Measurements from ENCODE around the gene CEMIP2. TPM values are rescaled to one million over a fixed set of nuclear protein-coding genes. Genes with fewer than 3 reads are reported as not detected.

Gene CEMIP2
- total RNA-seq, 5 donors from 2014 or later (not counting 1 experiment from before 2014, with no cell fraction given): 82.1 to 285 (median 90.8) TPM

- ChIA-PET POLR2A (no interaction called here), CTCF (interaction anchor here in 1 of 2 donors (0.6 kb wide), 1 partner anchor 12 kb away, joined by 5 read pairs; no protein-coding TSS in a partner anchor)
- H3K27me3 Mint-ChIP-seq: no peaks in the 10 kb centered on the region
- no peaks in the 10 kb centered on the region for H3K9me3 Mint-ChIP-seq
- Histone ChIP-seq H3K27ac (ENCODE audit: low read length) (no peak overlapping the region), H3K4me1 (ENCODE audit: control insufficient read depth in 1 of 2, extremely low read depth in 1 of 2, insufficient read depth in 2 of 2, low read length in 2 of 2) (peaks cover 24 to 47% of the 10 kb centered on the region in 2 experiments), H3K27me3 (replicated peaks in 1 of 2; ENCODE audit: control insufficient read depth in 2 of 2, extremely low read depth in 1 of 2, insufficient read depth in 2 of 2, low read length in 1 of 2) (no peaks in the 10 kb centered on the region), H3K36me3 (ENCODE audit: control insufficient read depth in 2 of 2, extremely low read depth in 1 of 2, insufficient read depth in 1 of 2, low read length in 1 of 2) (no peaks in the 10 kb centered on the region), H3K4me3 (ENCODE audit: control insufficient read depth in 1 of 2, extremely low read depth in 1 of 2, low read length in 1 of 2) (no peak overlapping the region), H3K9me3 (no peaks in the 10 kb centered on the region)
- H3K27ac Mint-ChIP-seq: no peak overlapping the region
- ATAC-seq (replicated peaks in 1 of 4) (peak in 2 of 4 experiments; percentile 26 to 55), DNase-seq (peak in 1 of 35 experiments; percentile 44)
- H3K36me3 Mint-ChIP-seq: peaks cover 18% of the 10 kb centered on the region
- WGBS (ENCODE audit: insufficient coverage): no CpG with 5 or more reads among the region's 2 CpGs
- peaks cover 81 to 86% (median 85%) of the 10 kb centered on the region in 3 donors for H3K4me1 Mint-ChIP-seq
- no peak overlapping the region for H3K4me3 Mint-ChIP-seq
Measured at GRCh38 chr9:71758785-71759184, 9.5 kb downstream of the CEMIP2 start.

- POLR2A ChIA-PET: interaction anchor here (0.6 to 1.0 kb wide), 2 partner anchors 11 to 41 kb away, joined by 3 read pairs; no protein-coding TSS in a partner anchor
- H3K27me3 Mint-ChIP-seq: no peaks in the 10 kb centered on the region
- H3K9me3 Mint-ChIP-seq: no peaks in the 10 kb centered on the region
- DNase-seq: no peak
- Histone ChIP-seq H3K36me3 (ENCODE audit: control insufficient read depth in 2 of 2, extremely low read depth in 1 of 2, insufficient read depth in 1 of 2, low read length in 1 of 2) (no peaks in the 10 kb centered on the region), H3K27me3 (replicated peaks in 1 of 2; ENCODE audit: control insufficient read depth in 2 of 2, extremely low read depth in 1 of 2, insufficient read depth in 2 of 2, low read length in 1 of 2) (no peaks in the 10 kb centered on the region), H3K4me3 (ENCODE audit: control insufficient read depth in 1 of 2, extremely low read depth in 1 of 2, low read length in 1 of 2) (no peak overlapping the region), H3K27ac (ENCODE audit: low read length) (no peak overlapping the region), H3K4me1 (ENCODE audit: control insufficient read depth in 1 of 2, extremely low read depth in 1 of 2, insufficient read depth in 2 of 2, low read length in 2 of 2) (peaks cover 24 to 42% of the 10 kb centered on the region in 2 experiments), H3K9me3 (no peaks in the 10 kb centered on the region)
- no peak overlapping the region for H3K27ac Mint-ChIP-seq
- peaks cover 78 to 83% (median 80%) of the 10 kb centered on the region in 3 donors for H3K4me1 Mint-ChIP-seq
- ATAC-seq (replicated peaks in 1 of 4): no peak
- peaks cover 18% of the 10 kb centered on the region for H3K36me3 Mint-ChIP-seq
- CTCF ChIA-PET: no interaction called here
- WGBS (ENCODE audit: insufficient coverage): no CpG with 5 or more reads among the region's 4 CpGs
- H3K4me3 Mint-ChIP-seq: peak overlapping the region in 1 of 3 donors; percentile 56
Measured at GRCh38 chr9:71758277-71758676, 10.0 kb downstream of the CEMIP2 start.

DNA sequence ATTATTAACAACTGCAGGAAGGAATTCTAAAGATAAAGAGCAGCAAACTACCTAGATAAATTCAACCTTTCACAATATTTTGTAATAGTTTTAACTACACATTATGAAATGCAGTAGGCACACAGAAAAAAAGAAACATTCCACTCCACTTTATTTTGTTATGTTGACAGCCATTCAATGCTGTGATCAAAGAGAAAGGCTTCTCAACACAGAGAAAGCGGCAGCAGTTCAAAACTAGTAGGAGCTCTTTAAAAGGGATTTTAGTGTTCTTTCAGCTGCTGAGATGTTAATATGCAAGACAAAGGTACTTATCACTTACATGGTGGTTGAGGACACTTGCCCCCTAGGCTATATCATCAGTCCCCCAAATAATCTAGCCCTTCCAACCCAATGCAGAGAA, 11.6 kb downstream of the CEMIP2 start:
- H3K27me3 Mint-ChIP-seq: no peaks in the 10 kb centered on the region
- no peaks in the 10 kb centered on the region for H3K9me3 Mint-ChIP-seq
- H3K4me3 ChIP-seq (ENCODE audit: control insufficient read depth in 1 of 2, extremely low read depth in 1 of 2, low read length in 1 of 2): no peak overlapping the region
- no peaks in the 10 kb centered on the region for H3K9me3 ChIP-seq
- H3K36me3 ChIP-seq (ENCODE audit: control insufficient read depth in 2 of 2, extremely low read depth in 1 of 2, insufficient read depth in 1 of 2, low read length in 1 of 2): no peaks in the 10 kb centered on the region
- H3K4me1 ChIP-seq (ENCODE audit: control insufficient read depth in 1 of 2, extremely low read depth in 1 of 2, insufficient read depth in 2 of 2, low read length in 2 of 2): peaks cover 16 to 29% of the 10 kb centered on the region in 2 experiments
- CTCF ChIA-PET: interaction anchor here (0.6 to 1.3 kb wide), 3 partner anchors 10 to 142 kb away, joined by 3 to 4 read pairs (median 3); no protein-coding TSS in a partner anchor
- H3K4me3 Mint-ChIP-seq: peak overlapping the region in 1 of 3 donors; percentile 56
- H3K36me3 Mint-ChIP-seq: peaks cover 18% of the 10 kb centered on the region
- no peak overlapping the region for H3K27ac Mint-ChIP-seq
- no CpG with 5 or more reads among the region's 1 CpG for WGBS (ENCODE audit: insufficient coverage)
- ATAC-seq (replicated peaks in 1 of 4) (no peak), DNase-seq (no peak)
- peaks cover 75 to 83% (median 80%) of the 10 kb centered on the region in 3 donors for H3K4me1 Mint-ChIP-seq
- no peaks in the 10 kb centered on the region for H3K27me3 ChIP-seq (replicated peaks in 1 of 2; ENCODE audit: control insufficient read depth in 2 of 2, extremely low read depth in 1 of 2, insufficient read depth in 2 of 2, low read length in 1 of 2)
- no peak overlapping the region for H3K27ac ChIP-seq (ENCODE audit: low read length)
- POLR2A ChIA-PET: no interaction called here

GRCh38 chr9:71755869-71756268, 12.4 kb downstream of the CEMIP2 start:
- no peaks in the 10 kb centered on the region for H3K27me3 ChIP-seq (replicated peaks in 1 of 2; ENCODE audit: control insufficient read depth in 2 of 2, extremely low read depth in 1 of 2, insufficient read depth in 2 of 2, low read length in 1 of 2)
- Mint-ChIP-seq H3K9me3 (no peaks in the 10 kb centered on the region), H3K27me3 (no peaks in the 10 kb centered on the region), H3K4me1 (peaks cover 74 to 79% (median 76%) of the 10 kb centered on the region in 3 donors), H3K4me3 (no peak overlapping the region), H3K27ac (no peak overlapping the region), H3K36me3 (peaks cover 13% of the 10 kb centered on the region)
- ATAC-seq (replicated peaks in 1 of 4) (no peak), DNase-seq (no peak)
- peaks cover 14 to 21% of the 10 kb centered on the region in 2 experiments for H3K4me1 ChIP-seq (ENCODE audit: control insufficient read depth in 1 of 2, extremely low read depth in 1 of 2, insufficient read depth in 2 of 2, low read length in 2 of 2)
- POLR2A ChIA-PET: interaction anchor here (0.6 to 1.1 kb wide), 4 partner anchors 10 to 98 kb away, joined by 3 to 6 read pairs (median 4); no protein-coding TSS in a partner anchor
- CTCF ChIA-PET: interaction anchor here (0.6 to 1.6 kb wide), 5 partner anchors 11 to 1320 kb away, joined by 3 to 6 read pairs (median 4); no protein-coding TSS in a partner anchor
- no peak overlapping the region for H3K4me3 ChIP-seq (ENCODE audit: control insufficient read depth in 1 of 2, extremely low read depth in 1 of 2, low read length in 1 of 2)
- WGBS (ENCODE audit: insufficient coverage): no CpG with 5 or more reads among the region's 1 CpG
- no peak overlapping the region for H3K27ac ChIP-seq (ENCODE audit: low read length)
- H3K36me3 ChIP-seq (ENCODE audit: control insufficient read depth in 2 of 2, extremely low read depth in 1 of 2, insufficient read depth in 1 of 2, low read length in 1 of 2): no peaks in the 10 kb centered on the region
- H3K9me3 ChIP-seq: no peaks in the 10 kb centered on the region

DNA sequence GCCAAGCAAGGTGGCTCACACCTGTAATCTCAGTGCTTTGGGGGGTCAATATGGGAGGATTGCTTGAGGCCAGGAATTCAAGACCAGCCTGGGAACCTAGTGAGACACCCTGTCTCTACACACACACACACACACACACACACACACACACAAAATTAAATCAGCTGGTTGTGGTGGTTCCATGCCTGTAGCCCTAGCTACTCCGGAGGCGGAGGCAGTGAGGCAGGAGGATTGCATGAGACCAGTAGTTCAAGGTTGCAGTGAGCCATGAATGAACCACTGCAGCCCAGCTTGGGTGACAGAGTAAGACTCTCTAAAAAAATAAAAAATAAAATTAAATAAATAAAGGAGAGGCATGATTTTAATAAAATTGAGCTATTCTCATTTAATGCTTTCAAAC, 13.1 kb downstream of the CEMIP2 start:
- Mint-ChIP-seq H3K27me3 (no peaks in the 10 kb centered on the region), H3K36me3 (peaks cover 12% of the 10 kb centered on the region), H3K27ac (no peak overlapping the region), H3K4me3 (no peak overlapping the region), H3K4me1 (peaks cover 68 to 76% (median 73%) of the 10 kb centered on the region in 3 donors), H3K9me3 (no peaks in the 10 kb centered on the region)
- ATAC-seq (replicated peaks in 1 of 4) (no peak), DNase-seq (no peak)
- Histone ChIP-seq H3K27ac (ENCODE audit: low read length) (no peak overlapping the region), H3K27me3 (replicated peaks in 1 of 2; ENCODE audit: control insufficient read depth in 2 of 2, extremely low read depth in 1 of 2, insufficient read depth in 2 of 2, low read length in 1 of 2) (no peaks in the 10 kb centered on the region), H3K36me3 (ENCODE audit: control insufficient read depth in 2 of 2, extremely low read depth in 1 of 2, insufficient read depth in 1 of 2, low read length in 1 of 2) (no peaks in the 10 kb centered on the region), H3K4me1 (ENCODE audit: control insufficient read depth in 1 of 2, extremely low read depth in 1 of 2, insufficient read depth in 2 of 2, low read length in 2 of 2) (peaks cover 13 to 18% of the 10 kb centered on the region in 2 experiments), H3K9me3 (no peaks in the 10 kb centered on the region), H3K4me3 (ENCODE audit: control insufficient read depth in 1 of 2, extremely low read depth in 1 of 2, low read length in 1 of 2) (no peak overlapping the region)
- ChIA-PET POLR2A (interaction anchor here (0.7 to 1.1 kb wide), 3 partner anchors 9 to 98 kb away, joined by 3 to 4 read pairs (median 4); no protein-coding TSS in a partner anchor), CTCF (interaction anchor here (0.6 to 1.6 kb wide), 6 partner anchors 38 to 1319 kb away, joined by 3 to 6 read pairs (median 3); no protein-coding TSS in a partner anchor)
- no CpG with 5 or more reads among the region's 2 CpGs for WGBS (ENCODE audit: insufficient coverage)

DNA sequence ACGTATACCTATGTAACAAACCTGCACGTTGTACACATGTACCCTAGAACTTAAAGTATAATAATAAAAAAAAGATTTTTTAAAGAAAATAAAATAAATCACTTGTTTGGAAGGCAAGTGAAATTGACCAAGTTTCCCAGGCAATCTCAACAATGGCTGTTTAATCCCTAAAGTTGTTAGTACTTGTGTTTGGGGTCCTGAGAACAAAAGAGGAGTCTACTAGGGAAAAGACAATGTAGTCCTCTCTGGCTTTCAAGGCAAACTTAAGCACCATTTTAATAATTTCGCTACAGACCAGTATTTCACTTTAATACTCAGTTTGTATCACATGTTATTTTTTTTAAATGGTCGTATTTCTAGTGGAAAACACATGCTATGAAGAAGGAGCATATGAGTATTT, 14.2 kb downstream of the CEMIP2 start:
- H3K27ac ChIP-seq (ENCODE audit: low read length): no peak overlapping the region
- CTCF ChIA-PET: interaction anchor here (0.6 to 1.3 kb wide), 6 partner anchors 13 to 1982 kb away, joined by 3 to 6 read pairs (median 3); no protein-coding TSS in a partner anchor
- peaks cover 63 to 73% (median 71%) of the 10 kb centered on the region in 3 donors for H3K4me1 Mint-ChIP-seq

More for the DNA sequence above, 14.2 kb downstream of the CEMIP2 start:
- Histone ChIP-seq H3K9me3 (no peaks in the 10 kb centered on the region), H3K36me3 (ENCODE audit: control insufficient read depth in 2 of 2, extremely low read depth in 1 of 2, insufficient read depth in 1 of 2, low read length in 1 of 2) (peaks cover 0 to under 1% of the 10 kb centered on the region in 2 donors), H3K4me1 (ENCODE audit: control insufficient read depth in 1 of 2, extremely low read depth in 1 of 2, insufficient read depth in 2 of 2, low read length in 2 of 2) (peaks cover 13 to 18% of the 10 kb centered on the region in 2 experiments), H3K4me3 (ENCODE audit: control insufficient read depth in 1 of 2, extremely low read depth in 1 of 2, low read length in 1 of 2) (no peak overlapping the region), H3K27me3 (replicated peaks in 1 of 2; ENCODE audit: control insufficient read depth in 2 of 2, extremely low read depth in 1 of 2, insufficient read depth in 2 of 2, low read length in 1 of 2) (no peaks in the 10 kb centered on the region)
- no peak overlapping the region for H3K27ac Mint-ChIP-seq
- H3K36me3 Mint-ChIP-seq: peaks cover 12% of the 10 kb centered on the region
- H3K4me3 Mint-ChIP-seq: no peak overlapping the region
- POLR2A ChIA-PET: interaction anchor here in 1 of 2 donors (0.6 kb wide), 1 partner anchor 13 kb away, joined by 3 read pairs; no protein-coding TSS in a partner anchor
- DNase-seq (no peak), ATAC-seq (replicated peaks in 1 of 4) (no peak)
- no peaks in the 10 kb centered on the region for H3K9me3 Mint-ChIP-seq
- H3K27me3 Mint-ChIP-seq: no peaks in the 10 kb centered on the region
- WGBS (ENCODE audit: insufficient coverage): no CpG with 5 or more reads among the region's 4 CpGs
